ENCODE results near the gene DKC1. TPM values are rescaled to one million over a fixed set of nuclear protein-coding genes. Genes with fewer than 3 reads are reported as not detected.

DKC1 gene
- total RNA-seq, 1 experiment from 2014 or later, result 160 TPM

GRCh38 chrX:154812341-154813101 lies 49.9 kb downstream of the DKC1 start:
- Histone ChIP-seq H3K4me2 (ENCODE audit: insufficient read depth, insufficient read length, low read length) (no peak overlapping the region), H3K14ac (ENCODE audit: insufficient read depth, low read length) (no peak overlapping the region), H3T11ph (ENCODE audit: low read length) (no peak overlapping the region), H3K9me3 (ENCODE audit: control insufficient read depth, low read depth, low read length) (peaks cover 11% of the 10 kb centered on the region), H2AFZ (ENCODE audit: low read length) (no peak overlapping the region), H2AK5ac (ENCODE audit: insufficient read length, low read length) (no peak overlapping the region), H2BK5ac (ENCODE audit: insufficient read length, low read length) (no peak overlapping the region), H4K8ac (replicated peaks; ENCODE audit: insufficient read length, low read depth, low read length) (no peak overlapping the region), H3K27ac (ENCODE audit: insufficient read length, low read depth, low read length) (no peak overlapping the region), H2BK20ac (ENCODE audit: low read depth, low read length, poor library complexity, severe bottlenecking) (no peak overlapping the region), H2BK12ac (ENCODE audit: insufficient read length, low read depth, low read length) (no peak overlapping the region), H3K23ac (ENCODE audit: insufficient read length, low read depth, low read length) (no peak overlapping the region), H3K23me2 (ENCODE audit: insufficient read length, low read depth, low read length, poor library complexity, severe bottlenecking) (no peaks in the 10 kb centered on the region), H3K4ac (ENCODE audit: low read depth, low read length) (no peak overlapping the region), H3K18ac (ENCODE audit: insufficient read length, low read depth, low read length) (no peak overlapping the region), H3K79me2 (ENCODE audit: insufficient read depth, low read length) (no peaks in the 10 kb centered on the region), H4K5ac (ENCODE audit: insufficient read length, low read depth, low read length) (no peak overlapping the region), H3K79me1 (ENCODE audit: insufficient read depth, low read depth, low read length, poor library complexity, severe bottlenecking) (no peaks in the 10 kb centered on the region), H3K9ac (ENCODE audit: extremely low read depth, insufficient read length, low read length) (no peak overlapping the region), H2BK15ac (ENCODE audit: low read depth, low read length) (no peak overlapping the region), H4K91ac (ENCODE audit: insufficient read length, low read depth, low read length) (no peak overlapping the region), H3K27me3 (ENCODE audit: insufficient read depth, low read length) (no peaks in the 10 kb centered on the region), H2BK120ac (ENCODE audit: low read depth, low read length, poor library complexity, severe bottlenecking) (no peak overlapping the region), H3K4me1 (ENCODE audit: insufficient read depth, low read length) (no peaks in the 10 kb centered on the region), H4K20me1 (ENCODE audit: control insufficient read depth, insufficient read depth, insufficient read length) (no peaks in the 10 kb centered on the region), H3K56ac (ENCODE audit: insufficient read length, low read depth, low read length) (no peak overlapping the region)
- no CpG with 5 or more reads among the region's 2 CpGs for WGBS (ENCODE audit: extremely low coverage, insufficient read length, low lambda C conversion rate)
- Mint-ChIP-seq H3K36me3 (ENCODE audit: insufficient read depth in 1 of 3, low read depth in 3 of 3) (peaks cover 13 to 22% (median 15%) of the 10 kb centered on the region in 3 experiments), H3K9me3 (peaks cover 54 to 60% of the 10 kb centered on the region in 2 experiments), H3K27ac (no peak overlapping the region), H3K27me3 (ENCODE audit: low read depth) (peaks cover 1% of the 10 kb centered on the region), H3K4me1 (peaks cover 5 to 11% of the 10 kb centered on the region in 2 experiments; a peak in 2 of 4 replicates), H3K4me3 (no peak overlapping the region)
- TF ChIP-seq, protein P1, sequence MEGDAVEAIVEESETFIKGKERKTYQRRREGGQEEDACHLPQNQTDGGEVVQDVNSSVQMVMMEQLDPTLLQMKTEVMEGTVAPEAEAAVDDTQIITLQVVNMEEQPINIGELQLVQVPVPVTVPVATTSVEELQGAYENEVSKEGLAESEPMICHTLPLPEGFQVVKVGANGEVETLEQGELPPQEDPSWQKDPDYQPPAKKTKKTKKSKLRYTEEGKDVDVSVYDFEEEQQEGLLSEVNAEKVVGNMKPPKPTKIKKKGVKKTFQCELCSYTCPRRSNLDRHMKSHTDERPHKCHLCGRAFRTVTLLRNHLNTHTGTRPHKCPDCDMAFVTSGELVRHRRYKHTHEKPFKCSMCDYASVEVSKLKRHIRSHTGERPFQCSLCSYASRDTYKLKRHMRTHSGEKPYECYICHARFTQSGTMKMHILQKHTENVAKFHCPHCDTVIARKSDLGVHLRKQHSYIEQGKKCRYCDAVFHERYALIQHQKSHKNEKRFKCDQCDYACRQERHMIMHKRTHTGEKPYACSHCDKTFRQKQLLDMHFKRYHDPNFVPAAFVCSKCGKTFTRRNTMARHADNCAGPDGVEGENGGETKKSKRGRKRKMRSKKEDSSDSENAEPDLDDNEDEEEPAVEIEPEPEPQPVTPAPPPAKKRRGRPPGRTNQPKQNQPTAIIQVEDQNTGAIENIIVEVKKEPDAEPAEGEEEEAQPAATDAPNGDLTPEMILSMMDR (conservative IDR thresholded peaks at IDR 0.05), result no peak
- no peak for DNase-seq

Measured in H9 (cell line).